H1 (cell line): ENCODE data around the gene CFAP97D2. TPM values are rescaled to one million over a fixed set of nuclear protein-coding genes. Genes with fewer than 3 reads are reported as not detected.

Source experiments
- CTCF ChIA-PET: fragments of 300-600 bp; sonication (Branson Sonifier 250); formaldehyde crosslinking; loops from one replicate; lab custom pipeline; 2021; ENCODE audit not compliant: partially characterized antibody; lab: Charles Lee
- POLR2A ChIA-PET: fragments of 300-600 bp; sonication (Branson Sonifier 250); formaldehyde crosslinking; loops from one replicate; lab custom pipeline; 2021; ENCODE audit warnings: inconsistent platforms; ENCODE audit not compliant: partially characterized antibody; lab: Charles Lee
- DNase-seq, 2 experiments: peaks; one replicate each; pipeline versions ENCODE4 v3.0.0 to v3.0.0-alpha.2; 2010 to 2022; ENCODE audit warnings: low spot score in 2 of 2, low read depth in 1 of 2, mixed read lengths in 1 of 2
- FAIRE-seq: peaks from 2 replicates; lab custom pipeline; 2011; peaks lifted over from hg19 to GRCh38; lab: Jason Lieb, UNC
- H2AFZ ChIP-seq: 2 replicates; pipeline ENCODE4 v1.8.1; 2012; ENCODE audit warnings: low read length, inconsistent platforms
- H2AK5ac ChIP-seq: 2 replicates; pipeline ENCODE4 v1.6.1; 2013; ENCODE audit warnings: low read depth, low read length
- H2BK120ac ChIP-seq: replicated peaks from 2 replicates; pipeline ENCODE3; 2013; ENCODE audit warnings: low read depth, low read length, inconsistent platforms
- H2BK12ac ChIP-seq: 2 replicates; pipeline ENCODE4 v1.6.1; 2013; ENCODE audit warnings: low read depth, low read length
- H2BK15ac ChIP-seq: 2 replicates; pipeline ENCODE4 v1.6.1; 2013; ENCODE audit warnings: low read length
- H2BK20ac ChIP-seq: 2 replicates; pipeline ENCODE4 v1.6.1; 2013; ENCODE audit warnings: low read length
- H2BK5ac ChIP-seq: 2 replicates; pipeline ENCODE4 v1.6.1; 2013; ENCODE audit warnings: low read depth, low read length
- H3K14ac ChIP-seq: 2 replicates; pipeline ENCODE4 v1.6.1; 2013; ENCODE audit warnings: inconsistent platforms; ENCODE audit not compliant: insufficient read length
- H3K18ac ChIP-seq: 2 replicates; pipeline ENCODE4 v1.6.1; 2013; ENCODE audit warnings: low read length; ENCODE audit errors: extremely low read depth
- H3K23ac ChIP-seq: 2 replicates; pipeline ENCODE4 v1.6.1; 2013; ENCODE audit warnings: inconsistent platforms; ENCODE audit not compliant: insufficient read length
- H3K23me2 ChIP-seq: 2 replicates; pipeline ENCODE4 v1.6.1; 2013; ENCODE audit warnings: low read depth, low read length
- H3K27ac ChIP-seq: 2 replicates; pipeline ENCODE4 v1.6.1; 2011; ENCODE audit warnings: low read depth, low read length, inconsistent platforms
- H3K27me3 ChIP-seq, 4 experiments: replicated peaks in 1 of 4; 1 replicate in 1 of 4; 2 replicates in 3 of 4; pipeline versions ENCODE4 v1.6.1 to v1.8.1; 2011 to 2013; ENCODE audit warnings: low read length in 3 of 4, mild to moderate bottlenecking in 3 of 4, inconsistent platforms in 2 of 4, mixed read lengths in 2 of 4, moderate library complexity in 1 of 4; ENCODE audit not compliant: control insufficient read depth in 3 of 4, insufficient read depth in 3 of 4; ENCODE audit errors: extremely low read depth in 1 of 4
- H3K36me3 ChIP-seq, 4 experiments: 2 replicates each; pipeline versions ENCODE4 v1.6.1 to v1.8.1; 2011 to 2013; ENCODE audit warnings: mild to moderate bottlenecking in 4 of 4, low read length in 3 of 4, moderate library complexity in 2 of 4, control low read depth in 1 of 4, inconsistent platforms in 1 of 4; ENCODE audit not compliant: insufficient read depth in 4 of 4, control insufficient read depth in 2 of 4
- H3K4ac ChIP-seq: replicated peaks from 2 replicates; pipeline ENCODE3; 2013; ENCODE audit warnings: low read length, low read depth, mixed read lengths, inconsistent platforms; ENCODE audit not compliant: insufficient read length
- H3K4me1 ChIP-seq, 4 experiments: replicated peaks in 1 of 4; 1 replicate in 1 of 4; 2 replicates in 3 of 4; pipeline versions ENCODE4 v1.6.1 to v1.8.1; 2011 to 2013; ENCODE audit warnings: low read length in 3 of 4, inconsistent platforms in 2 of 4, mixed read lengths in 1 of 4; ENCODE audit not compliant: insufficient read depth in 4 of 4, control insufficient read depth in 3 of 4
- H3K4me2 ChIP-seq, 2 experiments: 2 replicates each; pipeline versions ENCODE4 v1.6.1 to v1.8.1; 2011 to 2013; ENCODE audit warnings: low read depth in 2 of 2, low read length in 2 of 2, control low read depth in 1 of 2, inconsistent platforms in 1 of 2, mild to moderate bottlenecking in 1 of 2; ENCODE audit not compliant: insufficient read depth in 1 of 2
- H3K4me3 ChIP-seq, 4 experiments: fragments of 200-600, 300-600 bp in 1 of 4; sonication (generic), shearing (Covaris generic), sonication (Bioruptor Twin) in 1 of 4; 2 replicates each; pipeline versions ENCODE4 v1.5.1 to v1.8.1; 2011 to 2016; ENCODE audit warnings: low read length in 4 of 4, low read depth in 3 of 4, control low read depth in 2 of 4, inconsistent platforms in 2 of 4, mild to moderate bottlenecking in 2 of 4, mixed read lengths in 1 of 4, moderate library complexity in 1 of 4; ENCODE audit not compliant: insufficient read depth in 2 of 4; ENCODE audit errors: extremely low read depth in 1 of 4
- H3K56ac ChIP-seq: replicated peaks from 2 replicates; pipeline ENCODE3; 2013; ENCODE audit warnings: low read depth, mild to moderate bottlenecking, mixed read lengths, low read length, inconsistent platforms; ENCODE audit not compliant: insufficient read length
- H3K79me1 ChIP-seq: 2 replicates; pipeline ENCODE4 v1.6.1; 2013; ENCODE audit warnings: low read depth, low read length, control low read depth
- H3K79me2 ChIP-seq, 2 experiments: 2 replicates each; pipeline versions ENCODE4 v1.6.1 to v1.8.1; 2012 to 2013; ENCODE audit warnings: low read length in 2 of 2, mild to moderate bottlenecking in 2 of 2, inconsistent platforms in 1 of 2; ENCODE audit not compliant: insufficient read depth in 2 of 2, control insufficient read depth in 1 of 2
- H3K9ac ChIP-seq, 4 experiments: replicated peaks in 1 of 4; 1 replicate in 1 of 4; 2 replicates in 3 of 4; pipeline versions ENCODE4 v1.6.1 to v1.8.1; 2011 to 2013; ENCODE audit warnings: low read depth in 3 of 4, low read length in 3 of 4, control low read depth in 2 of 4, mild to moderate bottlenecking in 2 of 4, moderate library complexity in 2 of 4, inconsistent platforms in 1 of 4; ENCODE audit errors: extremely low read depth in 1 of 4
- H3K9me3 ChIP-seq, 2 experiments: 2 replicates each; pipeline versions ENCODE4 v1.6.1 to v1.8.1; 2012 to 2013; ENCODE audit warnings: mild to moderate bottlenecking in 2 of 2, moderate library complexity in 2 of 2, control low read depth in 1 of 2, inconsistent platforms in 1 of 2, low read depth in 1 of 2, low read length in 1 of 2, mixed read lengths in 1 of 2; ENCODE audit not compliant: insufficient read depth in 2 of 2
- H4K20me1 ChIP-seq, 2 experiments: replicated peaks in 1 of 2; 2 replicates each; pipeline versions ENCODE3 to v1.8.1; 2011 to 2013; ENCODE audit warnings: inconsistent platforms in 2 of 2, low read length in 2 of 2, mild to moderate bottlenecking in 1 of 2; ENCODE audit not compliant: insufficient read depth in 2 of 2, control insufficient read depth in 1 of 2
- H4K5ac ChIP-seq: 2 replicates; pipeline ENCODE4 v1.6.1; 2013; ENCODE audit warnings: low read length, low read depth, mixed read lengths, inconsistent platforms; ENCODE audit not compliant: insufficient read length
- H4K8ac ChIP-seq: 2 replicates; pipeline ENCODE4 v1.8.0; 2013; ENCODE audit warnings: mild to moderate bottlenecking, moderate library complexity, low read length, inconsistent platforms; ENCODE audit not compliant: insufficient read depth; ENCODE audit errors: extremely low read depth
- H4K91ac ChIP-seq: replicated peaks from 2 replicates; pipeline ENCODE3; 2013; ENCODE audit warnings: low read length, mixed read lengths, inconsistent platforms; ENCODE audit not compliant: insufficient read length
- BRCA1 ChIP-seq: IDR thresholded peaks from 2 replicates; pipeline ENCODE4 v1.6.1; 2012; ENCODE audit warnings: low read depth, low read length, improper control_type of control experiment
- CHD1 ChIP-seq: IDR thresholded peaks from 2 replicates; pipeline ENCODE4 v1.6.1; 2012; ENCODE audit warnings: low read depth, low read length, improper control_type of control experiment
- CREB1 ChIP-seq: IDR thresholded peaks from 2 replicates; pipeline ENCODE4 v1.6.1; 2012; ENCODE audit warnings: inconsistent platforms
- HDAC2 ChIP-seq, 2 experiments: fragments of 300-600 bp in 1 of 2; sonication (generic) in 1 of 2; IDR thresholded peaks; 2 replicates each; pipeline ENCODE4 v1.6.1; 2011 to 2012; ENCODE audit warnings: low read depth in 2 of 2, low read length in 2 of 2, mild to moderate bottlenecking in 2 of 2, moderate library complexity in 2 of 2, borderline replicate concordance in 1 of 2, inconsistent platforms in 1 of 2
- RAD21 ChIP-seq, 2 experiments: IDR thresholded peaks in 1 of 2; conservative IDR thresholded peaks in 1 of 2; 2 replicates each; pipeline ENCODE4 v1.6.1; 2011; ENCODE audit warnings: low read depth in 2 of 2, low read length in 2 of 2, improper control_type of control experiment in 1 of 2, inconsistent platforms in 1 of 2, mild to moderate bottlenecking in 1 of 2, moderate library complexity in 1 of 2
- SP1 ChIP-seq: IDR thresholded peaks from 2 replicates; pipeline ENCODE4 v1.6.1; 2011; ENCODE audit warnings: low read depth, low read length
- SP4 ChIP-seq: IDR thresholded peaks from 2 replicates; pipeline ENCODE4 v1.6.1; 2012; ENCODE audit warnings: low read length, inconsistent platforms
- SRF ChIP-seq: IDR thresholded peaks from 2 replicates; pipeline ENCODE4 v1.6.1; 2011; ENCODE audit warnings: mild to moderate bottlenecking, low read depth, low read length, moderate library complexity
- TAF1 ChIP-seq: IDR thresholded peaks from 2 replicates; pipeline ENCODE4 v1.6.1; 2011; ENCODE audit warnings: mild to moderate bottlenecking, low read depth, low read length
- TEAD4 ChIP-seq: IDR thresholded peaks from 2 replicates; pipeline ENCODE4 v1.6.1; 2012; ENCODE audit warnings: low read depth, low read length, inconsistent platforms, mixed read lengths
- WGBS, 2 experiments: shearing (Covaris generic) in 1 of 2; methylation state at CpG; one replicate each; pipeline versions ENCODE4 v1.1.6 to v1.1.7; 2013 to 2015; ENCODE audit warnings: low lambda C conversion rate in 2 of 2, mixed read lengths in 2 of 2, inconsistent platforms in 1 of 2, low coverage in 1 of 2, missing lambda C conversion rate in 1 of 2; ENCODE audit not compliant: insufficient replicate concordance in 2 of 2, insufficient coverage in 1 of 2, insufficient read length in 1 of 2; ENCODE audit errors: extremely low coverage in 1 of 2, missing lambda C conversion rate in 1 of 2; 5-methylcytosine and 5-hydroxymethylcytosine counted together
- polyA plus RNA-seq, 7 experiments: library from polyadenylated mRNA; depleted of rRNA in 3 of 7; stranded (reverse) in 5 of 7; unstranded in 2 of 7; fragments of >200 nt in 5 of 7; fragments of 200-250 nt in 2 of 7; gene quantifications; 1 replicate in 5 of 7; 2 replicates in 1 of 7; 4 replicates in 1 of 7; pipeline versions ENCODE4 v1.2.1 to v1.2.3, GENCODE V29; 2011 to 2013; ENCODE audit warnings: missing spikeins in 2 of 7, mixed read lengths in 2 of 7
- total RNA-seq: library from RNA; stranded (reverse); fragmentation: NEBNext Ultra II Directional; extraction: Animal tissue kit (Norgen Biotek cat#: 25700); gene quantifications from 2 replicates; pipeline ENCODE4 v1.2.1, GENCODE V29; 2021

CFAP97D2 gene
- total and polyA plus RNA-seq, 2 of the 8 experiments (the other 6 are each of a cell fraction or from before 2014, with no cell fraction given): not detected

GRCh38 chr13:114143806-114144605, 35.1 kb upstream of the CFAP97D2 start:
- CTCF ChIA-PET: interaction anchor here (0.6 to 2.4 kb wide), 12 partner anchors 8 to 678 kb away, joined by 3 to 13 read pairs (median 4); no protein-coding TSS in a partner anchor
- peak overlapping the region; percentile 95 for H2BK15ac ChIP-seq
- TF ChIP-seq SP4 (no peak), HDAC2 (IDR thresholded peaks at IDR 0.05; ENCODE audit: borderline replicate concordance in 1 of 2, low read depth in 2 of 2, low read length in 2 of 2) (no peak), TEAD4 (no peak), RAD21 (IDR thresholded peaks at IDR 0.05 in 1 of 2, conservative IDR thresholded peaks at IDR 0.05 in 1 of 2; ENCODE audit: low read depth in 2 of 2, low read length in 2 of 2) (peak in 1 of 2 experiments; percentile 45; a peak in 1 of 4 replicates), TAF1 (no peak), SRF (no peak), CHD1 (no peak), BRCA1 (no peak), SP1 (no peak), CREB1 (no peak)

More at GRCh38 chr13:114143806-114144605, 35.1 kb upstream of the CFAP97D2 start:
- peak in 1 of 2 experiments; percentile 59 for DNase-seq
- H3K56ac ChIP-seq: no peak overlapping the region
- H3K9me3 ChIP-seq: no peaks in the 10 kb centered on the region
- POLR2A ChIA-PET: no interaction called here
- no peak overlapping the region for H2AFZ ChIP-seq
- no peaks in the 10 kb centered on the region for H3K79me1 ChIP-seq
- H3K4me1 ChIP-seq: peaks cover 0 to 3% (median 1%) of the 10 kb centered on the region in 4 experiments; a peak in 2 of 7 replicates
- 70% methylated on average over 23 of the region's 24 CpGs; no CpG with 5 or more reads in 1 of the 2 experiments for WGBS, 2 experiments
- H2BK20ac ChIP-seq: 0 out of 2 replicates have a peak overlapping the region, but pooled peaks have one; percentile 32
- no peak overlapping the region; the same call in 1 of the 2 replicates for H3K18ac ChIP-seq
- H4K5ac ChIP-seq: no peak overlapping the region
- no peak overlapping the region for H3K14ac ChIP-seq
- no peak for FAIRE-seq
- no peak overlapping the region for H3K23ac ChIP-seq
- H2BK5ac ChIP-seq: no peak overlapping the region
- H2BK12ac ChIP-seq: peak overlapping the region; percentile 75; the same call in 1 of the 2 replicates
- no peaks in the 10 kb centered on the region; a peak in 1 of 8 replicates for H3K36me3 ChIP-seq
- no peaks in the 10 kb centered on the region for H3K27me3 ChIP-seq
- peaks cover 9% of the 10 kb centered on the region for H3K23me2 ChIP-seq
- H3K4me2 ChIP-seq: no peak overlapping the region
- H3K4ac ChIP-seq: no peak overlapping the region
- H4K8ac ChIP-seq: peak overlapping the region; percentile 45; the same call in 1 of the 2 replicates
- no peaks in the 10 kb centered on the region for H3K79me2 ChIP-seq
- H3K4me3 ChIP-seq: no peak overlapping the region
- no peak overlapping the region for H3K9ac ChIP-seq
- peaks cover 0 to 10% of the 10 kb centered on the region in 2 experiments for H4K20me1 ChIP-seq
- H3K27ac ChIP-seq: no peak overlapping the region
- H4K91ac ChIP-seq: no peak overlapping the region
- peak overlapping the region; percentile 41; the same call in 1 of the 2 replicates for H2AK5ac ChIP-seq
- H2BK120ac ChIP-seq: no peak overlapping the region
